ENCODE measurements around the gene SNX5. TPM values are rescaled to one million over a fixed set of nuclear protein-coding genes. Genes with fewer than 3 reads are reported as not detected.
A peak's percentile ranks its signal among the peaks of the same experiment; 100 is the strongest.

Gene SNX5
- total and polyA plus RNA-seq, 2 of the 13 experiments (the other 11 are each of a cell fraction or from before 2014, with no cell fraction given), result 664 to 1,040 TPM

GRCh38 chr20:17960927-17961586 lies 7.5 kb downstream of the SNX5 start (continued):
- no peak for TF ChIP-seq HOXA7 (CRISPR knock-in tag; IDR thresholded peaks at IDR 0.05)
- 0 out of 2 replicates have a peak, but pooled peaks have one; percentile 66 for TF ChIP-seq BRF2 (CRISPR knock-in tag; IDR thresholded peaks at IDR 0.05)
- no peak for TF ChIP-seq CERS6 (CRISPR knock-in tag; IDR thresholded peaks at IDR 0.05)
- peak; percentile 84; the same call in 1 of the 2 replicates for TF ChIP-seq SMAD3 (CRISPR knock-in tag; IDR thresholded peaks at IDR 0.05)
- TF ChIP-seq DBP (CRISPR knock-in tag; IDR thresholded peaks at IDR 0.05; ENCODE audit: not compliant biosample characterization), result no peak
- no peak for TF ChIP-seq FOXK2 (IDR thresholded peaks at IDR 0.05)
- TF ChIP-seq ATF4 (CRISPR knock-in tag; IDR thresholded peaks at IDR 0.05), result no peak
- no peak for TF ChIP-seq NAIF1 (CRISPR knock-in tag; IDR thresholded peaks at IDR 0.05; ENCODE audit: borderline replicate concordance)
- no peak for TF ChIP-seq ZNF557 (CRISPR knock-in tag; IDR thresholded peaks at IDR 0.05)
- no peak for TF ChIP-seq CREBL2 (CRISPR knock-in tag; IDR thresholded peaks at IDR 0.05; ENCODE audit: borderline replicate concordance)
- no peak for TF ChIP-seq MNT (IDR thresholded peaks at IDR 0.05)
- TF ChIP-seq ZNF562 (CRISPR knock-in tag; IDR thresholded peaks at IDR 0.05; ENCODE audit: borderline replicate concordance), result no peak
- TF ChIP-seq ZNF441 (CRISPR knock-in tag; IDR thresholded peaks at IDR 0.05; ENCODE audit: borderline replicate concordance), result peak; percentile 26; the same call in 1 of the 2 replicates
- no peak for TF ChIP-seq MYC (CRISPR knock-in tag; IDR thresholded peaks at IDR 0.05; ENCODE audit: borderline replicate concordance)
- peak; percentile 67 for TF ChIP-seq U2AF1 (optimal IDR thresholded peaks at IDR 0.05; ENCODE audit: low read depth, low read length)
- no peak for TF ChIP-seq ZFY (CRISPR knock-in tag; IDR thresholded peaks at IDR 0.05)
- peak; percentile 87 for TF ChIP-seq TARDBP (CRISPR knock-in tag; IDR thresholded peaks at IDR 0.05)
- peak; percentile 82 for TF ChIP-seq FOXO1 (CRISPR knock-in tag; IDR thresholded peaks at IDR 0.05)
- no peak for TF ChIP-seq GPBP1L1 (CRISPR knock-in tag; IDR thresholded peaks at IDR 0.05)
- TF ChIP-seq ZNF383 (CRISPR knock-in tag; IDR thresholded peaks at IDR 0.05; ENCODE audit: borderline replicate concordance), result no peak
- TF ChIP-seq U2AF2 (IDR thresholded peaks at IDR 0.05; ENCODE audit: low read depth, low read length), result no peak
- no peak for TF ChIP-seq ZNF274 (CRISPR knock-in tag; IDR thresholded peaks at IDR 0.05)
- TF ChIP-seq NFKBIZ (CRISPR knock-in tag; IDR thresholded peaks at IDR 0.05), result 0 out of 2 replicates have a peak, but pooled peaks have one; percentile 13
